Activated CD4-positive, alpha-beta T cell treated with anti-CD3 and anti-CD28 coated beads, Interleukin-2, amount 10 ng/mL, durations not matched to agents 7 days and 5 days (primary cell): ENCODE measurements around the gene PAGR1. TPM values are rescaled to one million over a fixed set of nuclear protein-coding genes. Genes with fewer than 3 reads are reported as not detected.
A peak's percentile ranks its signal among the peaks of the same experiment; 100 is the strongest.
"Not testable (repeated sequence)": the region's sequence is repeated elsewhere in the genome, so short reads cannot be mapped to it uniquely, and the experiment has no call there.

Experiments used
- CTCF ChIA-PET: fragments of 350-600 bp; sonication (Branson Sonifier 250); formaldehyde crosslinking; loops from one replicate; lab custom pipeline; 2021; ENCODE audit warnings: antibody characterized with exemption; lab: Charles Lee
- POLR2A ChIA-PET: fragments of 350-600 bp; sonication (Branson Sonifier 250); formaldehyde crosslinking; loops from one replicate; lab custom pipeline; 2021; ENCODE audit warnings: antibody characterized with exemption; lab: Charles Lee
- DNase-seq: peaks from one replicate; pipeline ENCODE4 v3.0.0-alpha.2; 2020
- H3K27ac Mint-ChIP-seq: one replicate; pipeline ENCODE4 v1.8.0; 2021; ENCODE audit warnings: mild to moderate bottlenecking, moderate library complexity, mixed read lengths
- H3K27me3 Mint-ChIP-seq: one replicate; pipeline ENCODE4 v1.8.0; 2021; ENCODE audit warnings: mixed read lengths
- H3K36me3 Mint-ChIP-seq: one replicate; pipeline ENCODE4 v1.8.0; 2021; ENCODE audit warnings: low read depth, mixed read lengths
- H3K4me1 Mint-ChIP-seq: one replicate; pipeline ENCODE4 v1.8.0; 2021; ENCODE audit warnings: mixed read lengths
- H3K4me3 Mint-ChIP-seq: one replicate; pipeline ENCODE4 v1.8.0; 2021; ENCODE audit warnings: mild to moderate bottlenecking, moderate library complexity, mixed read lengths
- H3K9me3 Mint-ChIP-seq: one replicate; pipeline ENCODE4 v1.8.0; 2021; ENCODE audit warnings: mixed read lengths
- total RNA-seq, 2 experiments: library from RNA; stranded (reverse); gene quantifications; one replicate each; pipeline ENCODE4 v1.2.3, GENCODE V29; 2021

The PAGR1 gene
- total RNA-seq, 2 experiments from 2014 or later = 26.8 to 29.6 TPM

DNA sequence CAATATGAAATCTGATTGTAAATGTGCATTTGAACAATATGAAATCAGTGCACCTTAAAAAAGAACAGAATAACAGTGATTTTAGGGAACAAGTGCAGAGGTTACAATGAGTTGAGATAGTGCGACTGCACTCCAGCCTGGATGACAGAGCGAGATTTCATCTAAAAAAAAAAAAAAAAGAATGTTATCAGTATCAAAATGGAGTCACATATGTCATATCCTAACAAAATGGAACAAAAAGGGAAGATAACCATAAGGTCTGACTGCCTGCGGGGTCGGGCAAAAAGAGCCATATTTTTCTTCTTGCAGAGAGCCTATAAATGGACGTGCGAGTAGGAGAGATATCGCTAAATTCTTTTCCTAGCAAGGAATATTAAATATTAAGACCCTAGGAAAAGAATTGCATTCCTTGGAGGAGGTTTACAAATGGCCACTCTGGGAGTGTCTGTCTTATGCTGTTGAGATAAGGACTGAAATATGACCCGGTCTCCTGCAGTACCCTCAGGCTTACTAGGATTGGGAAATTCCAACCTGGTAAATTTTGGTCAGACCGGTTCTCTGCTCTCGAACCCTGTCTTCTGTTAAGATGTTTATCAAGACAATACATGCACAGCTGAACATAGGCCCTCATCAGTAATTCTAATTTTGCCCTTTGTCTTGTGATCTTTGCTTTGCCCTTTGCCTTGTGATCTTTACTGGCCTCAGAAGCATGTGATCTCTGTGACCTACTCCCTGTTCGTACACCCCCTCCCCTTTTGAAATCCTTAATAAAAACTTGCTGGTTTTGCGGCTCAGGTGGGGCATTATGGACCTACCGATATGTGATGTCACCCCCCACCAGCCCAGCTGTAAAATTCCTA is 32.6 kb upstream of the PAGR1 start:
- POLR2A ChIA-PET, H3K4me3 Mint-ChIP-seq, H3K27me3 Mint-ChIP-seq, H3K9me3 Mint-ChIP-seq, H3K27ac Mint-ChIP-seq, H3K36me3 Mint-ChIP-seq, DNase-seq: not testable (repeated sequence)
- CTCF ChIA-PET = interaction anchor here (0.5 to 1.4 kb wide), 2 partner anchors 49 to 224 kb away, joined by 3 to 5 read pairs; no protein-coding TSS in a partner anchor
- peaks cover 26% of the 10 kb centered on the region for H3K4me1 Mint-ChIP-seq

DNA sequence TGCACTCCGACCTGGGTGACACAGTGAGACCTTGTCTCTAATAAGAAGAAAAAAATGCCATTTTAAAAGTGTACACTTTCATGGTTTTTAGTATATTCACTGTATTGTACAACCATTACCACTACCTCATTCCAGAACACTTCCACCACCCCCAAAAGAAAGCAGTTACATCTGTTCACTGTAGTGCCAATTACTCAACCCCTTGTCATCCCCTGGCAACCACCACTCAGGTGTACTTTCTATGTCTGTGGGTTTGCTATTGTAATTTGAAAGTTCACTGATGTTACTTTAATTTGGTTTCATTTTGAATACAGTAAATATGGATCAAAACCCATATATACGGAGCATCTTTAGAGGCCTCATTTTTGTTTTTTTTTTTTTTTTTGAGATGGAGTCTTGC is 31.8 kb upstream of the PAGR1 start:
- CTCF ChIA-PET = interaction anchor here (0.5 to 2.5 kb wide), 15 partner anchors 11 to 223 kb away, joined by 3 to 25 read pairs (median 5); partner anchors contain the start of gene C16orf54
- POLR2A ChIA-PET = no interaction called here
- Mint-ChIP-seq H3K27ac (peak overlapping the region; percentile 80), H3K4me3 (no peak overlapping the region), H3K27me3 (peaks cover 5% of the 10 kb centered on the region), H3K36me3 (no peaks in the 10 kb centered on the region), H3K9me3 (peaks cover 4% of the 10 kb centered on the region), H3K4me1 (peaks cover 28% of the 10 kb centered on the region)
- peak; percentile 48 for DNase-seq

DNA sequence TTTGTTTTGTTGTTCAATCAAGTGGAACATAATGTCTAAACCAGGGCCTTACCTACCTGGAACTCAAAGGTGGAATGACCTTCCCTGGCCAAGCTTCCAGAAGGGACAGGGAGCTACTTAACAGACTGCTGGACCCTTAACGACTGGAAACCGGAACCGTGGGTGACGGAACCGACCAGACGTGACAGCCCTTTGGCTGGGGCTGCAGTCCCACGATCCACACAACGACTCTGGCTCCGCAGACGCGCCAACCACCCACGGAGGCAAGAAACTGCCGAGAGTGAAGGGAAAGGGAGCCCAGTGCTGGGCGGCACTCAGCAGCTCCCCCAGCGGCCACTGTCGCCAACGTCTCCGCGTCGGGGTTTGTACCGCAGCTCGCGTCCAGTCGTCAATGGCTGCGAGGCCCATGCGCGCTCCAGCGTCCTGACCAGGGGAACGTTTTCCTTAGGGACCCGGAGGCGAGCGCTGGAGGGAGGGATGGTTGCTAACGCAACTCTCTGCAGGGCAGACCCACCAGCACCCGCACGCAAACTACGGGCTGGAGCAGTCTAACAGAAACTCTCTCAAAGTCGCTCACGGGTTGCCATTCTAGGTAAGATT is 31.0 kb upstream of the PAGR1 start:
- CTCF ChIA-PET = interaction anchor here (0.6 to 2.5 kb wide), 24 partner anchors 9 to 223 kb away, joined by 3 to 25 read pairs (median 4); partner anchors contain the start of genes C16orf54 and PAGR1
- Mint-ChIP-seq H3K9me3 (peaks cover 4% of the 10 kb centered on the region), H3K4me3 (no peak overlapping the region), H3K4me1 (peaks cover 33% of the 10 kb centered on the region), H3K27me3 (peaks cover 5% of the 10 kb centered on the region), H3K27ac (peak overlapping the region; percentile 80), H3K36me3 (no peaks in the 10 kb centered on the region)
- POLR2A ChIA-PET = no interaction called here
- DNase-seq = peak; percentile 71

DNA sequence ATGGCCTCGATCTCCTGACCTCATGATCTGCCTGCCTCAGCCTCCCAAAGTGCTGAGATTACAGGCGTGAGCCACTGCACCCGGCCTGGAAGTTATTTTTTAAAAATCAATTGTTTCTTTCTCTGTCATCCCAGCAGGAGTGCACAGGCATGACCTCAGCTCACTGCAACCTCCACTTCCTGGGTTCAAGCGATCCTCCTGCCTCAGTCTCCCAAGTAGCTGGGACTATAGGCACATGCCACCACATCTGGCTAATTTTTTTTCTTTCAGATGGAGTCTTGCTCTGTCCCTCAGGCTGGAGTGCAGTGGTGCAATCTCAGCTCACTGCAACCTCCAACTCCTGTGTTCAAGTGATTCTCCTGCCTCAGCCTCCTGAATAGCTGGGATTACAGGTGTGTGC is 28.8 kb upstream of the PAGR1 start:
- H3K9me3 Mint-ChIP-seq, H3K4me3 Mint-ChIP-seq, H3K27me3 Mint-ChIP-seq, DNase-seq, POLR2A ChIA-PET: not testable (repeated sequence)
- peaks cover 38% of the 10 kb centered on the region for H3K4me1 Mint-ChIP-seq
- H3K36me3 Mint-ChIP-seq = peaks cover 13% of the 10 kb centered on the region
- CTCF ChIA-PET = interaction anchor here (0.6 to 1.7 kb wide), 2 partner anchors 17 to 141 kb away, joined by 3 to 5 read pairs; no protein-coding TSS in a partner anchor
- peak overlapping the region; percentile 54 for H3K27ac Mint-ChIP-seq

DNA sequence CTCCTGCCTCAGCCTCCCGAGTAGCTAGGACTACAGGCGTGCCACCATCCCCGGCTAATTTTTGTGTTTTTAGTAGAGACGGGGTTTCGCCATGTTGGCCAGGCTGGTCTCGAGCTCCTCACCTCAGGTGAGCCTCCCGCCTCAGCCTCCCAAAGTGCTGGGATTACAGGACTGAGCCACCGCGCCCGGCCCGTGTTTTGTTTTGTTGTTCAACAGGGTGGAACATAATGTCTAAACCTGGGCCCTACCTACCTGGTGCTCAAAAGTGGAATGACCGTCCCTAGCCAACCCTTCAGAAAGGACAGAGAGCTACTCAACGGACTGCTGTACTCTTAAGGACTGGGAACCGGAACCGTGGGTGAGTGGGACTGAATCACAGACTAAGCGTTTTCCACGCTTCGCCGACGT is 26.2 kb upstream of the PAGR1 start:
- peaks cover 30% of the 10 kb centered on the region for H3K36me3 Mint-ChIP-seq
- POLR2A ChIA-PET = interaction anchor here (0.6 to 2.1 kb wide), 4 partner anchors 15 to 88 kb away, joined by 3 to 9 read pairs (median 6); no protein-coding TSS in a partner anchor
- H3K9me3 Mint-ChIP-seq = no peaks in the 10 kb centered on the region
- peak overlapping the region; percentile 98 for H3K27ac Mint-ChIP-seq
- peak overlapping the region; percentile 99 for H3K4me3 Mint-ChIP-seq
- CTCF ChIA-PET = interaction anchor here (0.5 to 3.5 kb wide), 28 partner anchors 9 to 302 kb away, joined by 3 to 46 read pairs (median 4); partner anchors contain the start of genes MVP, PAGR1, TBX6 and TMEM219
- DNase-seq = no peak
- H3K4me1 Mint-ChIP-seq = peaks cover 50% of the 10 kb centered on the region
- H3K27me3 Mint-ChIP-seq = no peaks in the 10 kb centered on the region

DNA sequence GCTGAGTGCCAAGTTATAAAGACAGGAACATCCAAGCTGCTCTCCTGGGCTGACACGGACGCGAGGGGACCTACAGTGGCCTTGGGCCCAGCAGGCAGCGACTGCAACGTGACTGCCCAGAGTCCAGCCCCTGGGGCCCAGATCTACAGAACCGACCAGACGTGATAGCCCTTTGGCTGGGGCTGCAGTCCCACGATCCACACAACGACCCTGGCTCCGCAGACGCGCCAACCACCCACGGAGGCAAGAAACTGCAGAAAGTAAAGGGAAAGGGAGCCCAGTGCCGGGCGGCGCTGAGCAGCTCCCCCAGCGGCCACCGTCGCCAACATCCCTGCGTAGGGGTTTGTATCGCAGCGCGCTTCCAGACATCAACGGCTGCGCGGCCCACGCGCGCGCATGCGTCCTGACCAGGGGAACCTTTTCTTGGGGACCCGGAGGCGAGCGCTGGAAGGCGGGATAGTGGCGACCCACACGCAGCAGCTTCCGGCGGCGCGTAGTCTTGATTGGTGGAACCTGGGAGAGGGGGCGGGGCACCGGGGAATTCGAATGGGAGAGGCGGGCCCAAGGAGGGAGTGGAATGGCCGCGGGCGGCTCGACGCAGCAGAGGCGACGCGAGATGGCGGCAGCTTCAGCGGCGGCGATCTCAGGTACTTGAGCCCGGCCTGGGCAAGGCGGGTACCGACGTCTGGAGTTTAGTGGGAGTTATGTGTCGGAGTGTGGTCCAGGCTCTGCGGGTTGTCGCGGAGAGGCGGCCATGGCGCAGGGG is 25.6 kb upstream of the PAGR1 start, which contains the start of gene KIF22:
Gene KIF22 (plus strand): TSS at position 569 of the 766 bp plus-strand sequence. CDS start 9 bp downstream, at position 578.
- peak within 1 kb of the TSS; percentile 99 for H3K4me3 Mint-ChIP-seq
- ChIA-PET CTCF (interaction anchor here (0.5 to 3.5 kb wide), 37 partner anchors 8 to 301 kb away, joined by 3 to 46 read pairs (median 4); partner anchors contain the start of genes MVP, PAGR1, TBX6 and TMEM219), POLR2A (interaction anchor here (0.6 to 2.1 kb wide), 4 partner anchors 14 to 28 kb away, joined by 3 to 9 read pairs (median 6); no protein-coding TSS in a partner anchor)
- H3K36me3 Mint-ChIP-seq = peaks cover 35% of the 10 kb centered on the region
- no peaks in the 10 kb centered on the region for H3K9me3 Mint-ChIP-seq
- H3K27me3 Mint-ChIP-seq = no peaks in the 10 kb centered on the region
- peak; percentile 100 for DNase-seq
- H3K4me1 Mint-ChIP-seq = peaks cover 50% of the 10 kb centered on the region
- H3K27ac Mint-ChIP-seq = peak within 1 kb of the TSS; percentile 98

DNA sequence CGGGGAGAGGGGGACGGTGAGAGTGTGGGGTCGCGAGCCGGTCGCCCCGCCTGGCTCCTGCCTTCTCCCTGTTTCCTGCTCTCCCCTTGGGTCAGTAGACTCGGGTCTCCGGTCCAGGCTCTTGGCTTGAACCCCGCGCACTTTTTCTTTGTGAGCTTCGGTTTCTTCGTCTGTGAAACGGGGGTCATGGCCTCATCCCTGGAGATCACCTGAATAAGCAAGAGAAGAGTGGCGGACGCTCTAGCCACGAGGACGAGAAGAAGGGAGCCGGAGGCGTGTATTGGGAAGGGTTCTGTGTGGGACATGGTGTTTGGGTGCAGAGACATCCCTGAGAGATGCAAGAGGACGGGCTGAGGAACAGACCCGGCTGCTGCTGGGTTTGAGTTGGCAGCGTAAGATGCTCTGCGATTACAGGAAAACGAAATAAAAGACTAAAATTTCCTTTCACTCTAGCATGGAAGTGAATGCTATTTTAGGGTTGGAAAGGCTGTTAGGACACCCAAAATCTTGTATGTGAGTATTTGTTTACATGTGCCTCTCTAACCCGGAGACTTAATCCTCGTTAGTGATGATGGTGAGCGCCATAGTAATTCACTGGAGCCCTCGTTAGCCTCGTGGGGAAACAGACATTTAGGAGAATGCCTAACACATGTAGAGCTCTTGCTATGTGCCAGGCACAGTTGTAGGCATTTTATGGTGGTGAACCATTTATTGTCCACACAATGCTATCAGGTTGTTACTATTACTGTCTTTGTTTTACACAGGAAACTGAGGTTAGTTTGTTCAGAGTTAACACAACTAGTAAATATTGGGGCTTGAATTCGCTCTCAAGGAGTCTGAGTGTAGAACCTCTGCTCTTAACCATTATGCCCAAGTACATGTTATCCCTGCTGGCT is 24.8 kb upstream of the PAGR1 start:
- H3K4me1 Mint-ChIP-seq = peaks cover 49% of the 10 kb centered on the region
- peak overlapping the region; percentile 98 for H3K27ac Mint-ChIP-seq
- POLR2A ChIA-PET = interaction anchor here (0.6 to 2.1 kb wide), 3 partner anchors 13 to 29 kb away, joined by 3 to 9 read pairs (median 9); no protein-coding TSS in a partner anchor
- CTCF ChIA-PET = interaction anchor here (0.5 to 3.5 kb wide), 29 partner anchors 7 to 301 kb away, joined by 3 to 46 read pairs (median 4); partner anchors contain the start of genes MVP, PAGR1, TBX6 and TMEM219
- peaks cover 42% of the 10 kb centered on the region for H3K36me3 Mint-ChIP-seq
- no peak for DNase-seq
- no peaks in the 10 kb centered on the region for H3K27me3 Mint-ChIP-seq
- peak overlapping the region; percentile 99 for H3K4me3 Mint-ChIP-seq
- no peaks in the 10 kb centered on the region for H3K9me3 Mint-ChIP-seq

DNA sequence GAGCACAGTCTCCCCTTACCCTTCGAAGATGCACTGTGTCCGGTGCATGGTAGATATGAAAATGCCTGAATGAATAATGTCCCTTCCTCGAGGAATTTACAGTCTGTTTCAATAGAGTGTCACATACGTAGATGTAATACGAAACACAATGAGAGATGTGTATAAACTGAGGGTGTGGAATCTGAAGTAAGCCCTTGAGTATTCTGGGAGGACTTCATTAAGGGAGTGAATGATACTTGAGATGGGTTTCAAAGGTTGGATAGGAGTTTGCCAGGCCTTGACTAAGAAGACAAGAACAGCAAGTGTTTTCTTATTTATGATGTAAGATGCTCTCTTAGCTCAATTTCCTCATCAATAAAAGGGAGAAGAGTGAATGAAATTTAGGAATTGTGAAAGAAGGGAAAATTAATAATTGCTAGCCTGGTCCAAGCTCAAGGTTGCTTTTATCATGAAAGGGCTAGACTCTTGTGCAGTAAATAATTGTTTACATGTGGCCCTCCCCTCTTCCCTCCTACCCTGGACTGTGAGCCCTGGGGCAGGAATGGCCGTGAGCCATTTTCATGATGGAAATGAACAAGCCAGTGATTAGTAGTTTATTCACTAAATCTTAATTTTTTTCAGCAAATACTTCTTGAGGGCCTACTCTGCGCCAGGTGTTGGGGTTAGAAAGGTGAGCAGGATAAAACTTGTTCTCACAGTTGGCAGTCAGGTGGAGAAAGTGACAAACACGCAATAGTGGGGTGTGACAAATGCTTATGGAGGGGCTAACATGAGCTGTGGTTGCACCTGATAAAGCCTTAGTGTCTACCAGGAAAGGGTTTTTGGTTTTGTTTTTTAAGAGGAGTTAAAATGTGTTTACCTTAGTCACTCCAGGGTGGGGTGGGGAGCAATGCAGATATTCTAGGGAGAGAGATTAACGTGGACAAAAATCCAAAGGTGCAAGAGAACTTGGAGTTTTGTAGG is 23.8 kb upstream of the PAGR1 start:
- Mint-ChIP-seq H3K4me1 (peaks cover 49% of the 10 kb centered on the region), H3K36me3 (peaks cover 51% of the 10 kb centered on the region), H3K4me3 (peak overlapping the region; percentile 99), H3K27me3 (no peaks in the 10 kb centered on the region), H3K27ac (peak overlapping the region; percentile 98), H3K9me3 (no peaks in the 10 kb centered on the region)
- ChIA-PET POLR2A (interaction anchor here (2.1 kb wide), 1 partner anchor 12 kb away, joined by 9 read pairs; no protein-coding TSS in a partner anchor), CTCF (interaction anchor here (1.1 to 3.5 kb wide), 3 partner anchors 12 to 23 kb away, joined by 4 to 20 read pairs (median 5); partner anchors contain the start of gene PAGR1)
- DNase-seq = no peak

DNA sequence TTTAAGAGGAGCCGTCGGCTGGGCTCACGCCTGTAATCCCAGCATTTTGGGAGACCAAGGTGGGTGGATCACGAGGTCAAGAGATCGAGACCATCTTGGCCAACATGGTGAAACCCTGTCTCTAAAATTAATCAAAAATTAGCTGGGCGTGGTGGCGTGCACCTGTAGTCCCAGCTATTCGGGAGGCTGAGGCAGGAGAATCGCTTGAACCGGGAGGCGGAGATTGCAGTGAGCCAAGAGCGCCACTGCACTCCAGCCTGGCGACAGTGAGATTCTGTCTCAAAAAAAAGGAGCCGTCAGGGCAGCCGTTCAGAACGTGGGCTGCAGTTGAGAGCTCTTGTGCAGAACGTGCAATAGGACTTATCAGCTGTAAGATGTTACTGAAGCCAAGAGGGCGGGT is 22.8 kb upstream of the PAGR1 start:
- H3K36me3 Mint-ChIP-seq = peaks cover 58% of the 10 kb centered on the region
- not testable (repeated sequence) for H3K27me3 Mint-ChIP-seq, DNase-seq, H3K9me3 Mint-ChIP-seq, H3K4me3 Mint-ChIP-seq
- ChIA-PET POLR2A (interaction anchor here (0.7 kb wide), 1 partner anchor 357 kb away, joined by 3 read pairs; no protein-coding TSS in a partner anchor), CTCF (interaction anchor here (1.1 to 2.0 kb wide), 4 partner anchors 7 to 22 kb away, joined by 3 to 6 read pairs (median 4); partner anchors contain the start of gene PAGR1)
- H3K4me1 Mint-ChIP-seq = peaks cover 49% of the 10 kb centered on the region
- peak overlapping the region; percentile 71 for H3K27ac Mint-ChIP-seq

DNA sequence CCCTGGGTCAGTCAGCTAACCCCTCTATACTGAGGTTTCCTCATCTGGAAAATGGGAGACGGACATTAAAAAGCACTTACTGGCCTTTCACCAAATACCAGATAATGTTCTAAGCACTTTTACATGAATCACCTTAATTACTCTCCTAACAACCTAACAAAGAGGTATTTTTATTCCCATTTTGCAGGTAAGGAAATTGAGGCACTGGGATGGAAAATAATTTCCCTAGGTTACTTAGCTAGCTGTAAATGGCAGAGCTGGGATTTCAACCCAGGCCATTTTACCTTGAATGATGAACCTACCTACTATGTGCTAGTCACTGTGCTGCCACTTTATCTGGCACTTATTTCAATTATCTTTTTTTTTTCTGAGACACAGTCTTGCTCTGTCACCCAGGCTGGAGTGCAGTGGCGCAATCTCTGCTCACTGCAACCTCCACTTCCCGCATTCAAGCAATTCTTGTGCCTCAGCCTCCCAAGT is 21.7 kb upstream of the PAGR1 start:
- no peak overlapping the region for H3K4me3 Mint-ChIP-seq
- no peaks in the 10 kb centered on the region for H3K9me3 Mint-ChIP-seq
- CTCF ChIA-PET = interaction anchor here (1.0 to 2.0 kb wide), 4 partner anchors 9 to 21 kb away, joined by 3 to 6 read pairs (median 4); partner anchors contain the start of gene PAGR1
- POLR2A ChIA-PET = interaction anchor here (1.7 kb wide), 1 partner anchor 10 kb away, joined by 7 read pairs; no protein-coding TSS in a partner anchor
- H3K36me3 Mint-ChIP-seq = peaks cover 69% of the 10 kb centered on the region
- H3K4me1 Mint-ChIP-seq = peaks cover 46% of the 10 kb centered on the region
- H3K27me3 Mint-ChIP-seq = no peaks in the 10 kb centered on the region
- no peak for DNase-seq
- no peak overlapping the region for H3K27ac Mint-ChIP-seq
